Cerebellar nuclear complex (tissue), 1 donor: ENCODE results near the gene BMF.

Experiments used
- DNase-seq, 2 experiments: peaks; one replicate each; lab custom pipeline; 2025; lab: John Stamatoyannopoulos, UW

The BMF gene

GRCh38 chr15:40103864-40104271, 4.8 kb downstream of the BMF start:
- DNase-seq, result no peak

GRCh38 chr15:40102897-40103858, 5.5 kb downstream of the BMF start:
- peak; percentile 27 to 64 for DNase-seq

- DNase-seq, result no peak
These were observed 7.5 kb downstream of the BMF start for GRCh38 chr15:40100947-40101905.

GRCh38 chr15:40100123-40100946, 8.3 kb downstream of the BMF start:
- no peak for DNase-seq

GRCh38 chr15:40098489-40099261, 10.0 kb downstream of the BMF start:
- no peak for DNase-seq

- DNase-seq, result no peak
These were observed 10.7 kb downstream of the BMF start for GRCh38 chr15:40097968-40098476.

GRCh38 chr15:40097096-40097967, 11.3 kb downstream of the BMF start:
- DNase-seq, result no peak

GRCh38 chr15:40096094-40096891, 12.4 kb downstream of the BMF start:
- no peak for DNase-seq

GRCh38 chr15:40095371-40096093, 13.1 kb downstream of the BMF start:
- DNase-seq, result no peak

- DNase-seq, result no peak
These were observed 14.5 kb downstream of the BMF start for GRCh38 chr15:40094156-40094555.

- no peak for DNase-seq
These were observed 15.5 kb downstream of the BMF start for GRCh38 chr15:40092979-40093869.

- DNase-seq, result no peak
These were observed 16.3 kb downstream of the BMF start for GRCh38 chr15:40092256-40092978.

GRCh38 chr15:40091861-40092255, 16.8 kb downstream of the BMF start:
- DNase-seq, result no peak

- no peak for DNase-seq
These were observed 17.8 kb downstream of the BMF start for GRCh38 chr15:40090774-40091455.

- no peak for DNase-seq
These were observed 19.5 kb downstream of the BMF start for GRCh38 chr15:40088929-40089755.
